Osteoblast (primary cell): ENCODE data around the gene GMCL1. TPM values are rescaled to one million over a fixed set of nuclear protein-coding genes. Genes with fewer than 3 reads are reported as not detected.

ENCODE experiments used
- DNase-seq: peaks from one replicate; pipeline ENCODE4 v3.0.0; 2011; ENCODE audit warnings: low spot score, mixed read lengths; ENCODE audit not compliant: insufficient read length; ENCODE audit errors: missing footprints
- H2AFZ ChIP-seq: 2 replicates; pipeline ENCODE4 v1.6.0; 2011; ENCODE audit warnings: mild to moderate bottlenecking, low read length
- H3K27ac ChIP-seq: 2 replicates; pipeline ENCODE4 v1.5.1; 2011; ENCODE audit warnings: mild to moderate bottlenecking, low read depth, low read length, moderate library complexity
- H3K27me3 ChIP-seq: 2 replicates; pipeline ENCODE4 v1.6.0; 2012; ENCODE audit warnings: mild to moderate bottlenecking, control low read depth, inconsistent platforms, low read length, moderate library complexity; ENCODE audit not compliant: insufficient read depth
- H3K36me3 ChIP-seq: 2 replicates; pipeline ENCODE4 v1.5.1; 2011; ENCODE audit warnings: mild to moderate bottlenecking, low read length, control low read depth, moderate library complexity; ENCODE audit not compliant: insufficient read depth
- H3K4me1 ChIP-seq: 2 replicates; pipeline ENCODE4 v1.5.1; 2011; ENCODE audit warnings: mild to moderate bottlenecking, low read length, control low read depth, moderate library complexity; ENCODE audit not compliant: insufficient read depth
- H3K4me2 ChIP-seq: 2 replicates; pipeline ENCODE4 v1.6.0; 2011; ENCODE audit warnings: mild to moderate bottlenecking, low read length; ENCODE audit not compliant: insufficient read depth
- H3K4me3 ChIP-seq: fragments of 200-600 bp; sonication (generic); 3 replicates; pipeline ENCODE4 v1.5.1; 2012; ENCODE audit warnings: mild to moderate bottlenecking, low read length, inconsistent platforms; ENCODE audit not compliant: insufficient read depth
- H3K79me2 ChIP-seq: 2 replicates; pipeline ENCODE4 v1.6.0; 2012; ENCODE audit warnings: mild to moderate bottlenecking, low read length, control low read depth, inconsistent platforms; ENCODE audit not compliant: insufficient read depth
- H3K9me3 ChIP-seq: 2 replicates; pipeline ENCODE4 v1.5.1; 2011; ENCODE audit warnings: low read depth, low read length, control low read depth
- H4K20me1 ChIP-seq: 2 replicates; pipeline ENCODE4 v1.6.0; 2012; ENCODE audit warnings: mild to moderate bottlenecking, low read length, control low read depth; ENCODE audit not compliant: insufficient read depth
- total RNA-seq: library from RNA; depleted of rRNA; stranded (reverse); fragments of >200 nt; gene quantifications from 2 replicates; pipeline ENCODE4 v1.2.3, GENCODE V29; 2012
- TF ChIP-seq, protein P1 (sequence below): IDR thresholded peaks from 2 replicates; pipeline ENCODE4 v1.5.1; 2011; ENCODE audit warnings: mild to moderate bottlenecking, low read depth, low read length, moderate library complexity; ENCODE audit errors: extremely low read depth

The GMCL1 gene
- total RNA-seq, 1 donor, result 8.7 TPM

DNA sequence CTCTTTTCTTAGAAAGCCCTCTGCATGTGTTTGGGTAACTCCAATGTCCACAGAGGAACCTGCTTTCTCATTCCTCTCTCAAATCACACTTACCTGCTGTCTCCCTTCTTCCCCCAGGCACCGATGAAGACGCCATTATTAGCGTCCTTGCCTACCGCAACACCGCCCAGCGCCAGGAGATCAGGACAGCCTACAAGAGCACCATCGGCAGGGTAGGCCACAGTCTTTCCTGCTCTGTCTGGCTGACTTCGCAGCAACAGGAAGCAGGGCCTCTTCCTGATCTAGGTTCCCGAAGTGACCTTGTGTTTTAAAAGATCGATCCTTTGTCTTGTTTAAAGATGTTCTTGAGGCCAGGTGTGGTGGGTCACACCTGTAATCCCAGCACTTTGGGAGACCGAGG, 25.0 kb upstream of the GMCL1 start:
- Histone ChIP-seq H3K27me3 (no peaks in the 10 kb centered on the region), H3K79me2 (no peaks in the 10 kb centered on the region), H3K4me1 (no peaks in the 10 kb centered on the region), H3K4me3 (no peak overlapping the region), H3K9me3 (no peaks in the 10 kb centered on the region), H2AFZ (no peak overlapping the region), H3K27ac (no peak overlapping the region), H3K36me3 (peaks cover 20% of the 10 kb centered on the region), H3K4me2 (no peak overlapping the region), H4K20me1 (no peaks in the 10 kb centered on the region)
- DNase-seq, result no peak
- TF ChIP-seq, protein P1, sequence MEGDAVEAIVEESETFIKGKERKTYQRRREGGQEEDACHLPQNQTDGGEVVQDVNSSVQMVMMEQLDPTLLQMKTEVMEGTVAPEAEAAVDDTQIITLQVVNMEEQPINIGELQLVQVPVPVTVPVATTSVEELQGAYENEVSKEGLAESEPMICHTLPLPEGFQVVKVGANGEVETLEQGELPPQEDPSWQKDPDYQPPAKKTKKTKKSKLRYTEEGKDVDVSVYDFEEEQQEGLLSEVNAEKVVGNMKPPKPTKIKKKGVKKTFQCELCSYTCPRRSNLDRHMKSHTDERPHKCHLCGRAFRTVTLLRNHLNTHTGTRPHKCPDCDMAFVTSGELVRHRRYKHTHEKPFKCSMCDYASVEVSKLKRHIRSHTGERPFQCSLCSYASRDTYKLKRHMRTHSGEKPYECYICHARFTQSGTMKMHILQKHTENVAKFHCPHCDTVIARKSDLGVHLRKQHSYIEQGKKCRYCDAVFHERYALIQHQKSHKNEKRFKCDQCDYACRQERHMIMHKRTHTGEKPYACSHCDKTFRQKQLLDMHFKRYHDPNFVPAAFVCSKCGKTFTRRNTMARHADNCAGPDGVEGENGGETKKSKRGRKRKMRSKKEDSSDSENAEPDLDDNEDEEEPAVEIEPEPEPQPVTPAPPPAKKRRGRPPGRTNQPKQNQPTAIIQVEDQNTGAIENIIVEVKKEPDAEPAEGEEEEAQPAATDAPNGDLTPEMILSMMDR, result no peak

DNA sequence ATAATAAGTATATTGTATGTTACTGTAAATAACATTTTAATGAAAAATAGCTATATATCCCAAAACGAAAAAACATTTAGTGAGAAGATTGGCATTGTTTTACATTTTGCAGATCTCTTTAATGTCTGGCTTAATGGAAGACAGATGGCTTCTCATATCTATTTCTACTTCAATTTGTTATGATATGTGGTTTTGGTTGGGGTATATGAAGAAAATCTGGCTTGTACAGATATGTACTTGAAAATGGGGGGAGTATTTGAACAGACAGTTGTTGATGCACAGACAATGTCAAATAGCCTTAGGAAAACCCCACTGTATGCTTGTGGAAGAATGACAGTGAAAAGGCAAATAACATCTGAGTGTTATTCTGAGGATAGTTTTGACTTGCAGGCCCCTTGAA, 23.6 kb upstream of the GMCL1 start:
- no peak for DNase-seq
- Histone ChIP-seq H4K20me1 (no peaks in the 10 kb centered on the region), H3K27me3 (no peaks in the 10 kb centered on the region), H2AFZ (no peak overlapping the region), H3K36me3 (peaks cover 29% of the 10 kb centered on the region), H3K27ac (no peak overlapping the region), H3K4me1 (no peaks in the 10 kb centered on the region), H3K79me2 (no peaks in the 10 kb centered on the region), H3K4me3 (no peak overlapping the region), H3K9me3 (no peaks in the 10 kb centered on the region), H3K4me2 (no peak overlapping the region)
- TF ChIP-seq, protein P1, result no peak

DNA sequence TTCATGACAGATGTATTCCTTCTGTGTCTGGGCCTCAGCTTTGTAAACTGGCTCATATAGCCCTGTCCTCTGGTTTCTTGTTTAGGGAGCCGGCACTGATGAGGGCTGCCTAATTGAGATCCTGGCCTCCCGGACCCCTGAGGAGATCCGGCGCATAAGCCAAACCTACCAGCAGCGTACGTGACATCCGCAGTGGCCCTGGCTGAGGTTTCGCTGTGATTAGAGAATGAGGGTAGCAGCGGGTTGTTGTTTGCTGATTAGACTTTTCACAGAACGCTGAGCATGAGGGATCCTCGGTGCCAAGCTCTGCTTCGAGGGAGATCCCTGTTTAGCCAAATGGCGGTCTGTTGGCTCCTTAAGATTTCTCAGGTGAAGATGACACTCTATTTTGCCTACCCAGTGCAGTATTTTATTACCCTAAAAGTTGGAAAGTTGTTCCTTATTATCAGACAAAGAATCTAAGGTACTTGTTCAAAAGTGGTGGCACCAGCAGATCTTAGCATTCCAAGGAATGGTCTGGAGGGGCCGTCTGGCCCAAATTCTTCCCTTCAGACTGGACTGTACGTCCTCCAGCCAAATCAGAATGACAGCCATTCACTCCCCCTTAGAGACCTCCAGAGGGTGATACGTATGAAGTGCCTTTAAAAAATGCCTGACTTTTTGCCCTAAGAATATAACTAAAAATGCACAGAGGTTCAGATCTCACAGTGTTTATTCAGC, 21.5 kb upstream of the GMCL1 start:
- peaks cover 29% of the 10 kb centered on the region for H3K36me3 ChIP-seq
- H2AFZ ChIP-seq, result no peak overlapping the region
- TF ChIP-seq, protein P1, result no peak
- H3K79me2 ChIP-seq, result no peaks in the 10 kb centered on the region
- DNase-seq, result no peak
- no peak overlapping the region for H3K4me3 ChIP-seq
- no peaks in the 10 kb centered on the region for H4K20me1 ChIP-seq
- no peak overlapping the region for H3K27ac ChIP-seq
- H3K9me3 ChIP-seq, result no peaks in the 10 kb centered on the region
- H3K4me2 ChIP-seq, result no peak overlapping the region
- H3K4me1 ChIP-seq, result no peaks in the 10 kb centered on the region
- no peaks in the 10 kb centered on the region for H3K27me3 ChIP-seq

DNA sequence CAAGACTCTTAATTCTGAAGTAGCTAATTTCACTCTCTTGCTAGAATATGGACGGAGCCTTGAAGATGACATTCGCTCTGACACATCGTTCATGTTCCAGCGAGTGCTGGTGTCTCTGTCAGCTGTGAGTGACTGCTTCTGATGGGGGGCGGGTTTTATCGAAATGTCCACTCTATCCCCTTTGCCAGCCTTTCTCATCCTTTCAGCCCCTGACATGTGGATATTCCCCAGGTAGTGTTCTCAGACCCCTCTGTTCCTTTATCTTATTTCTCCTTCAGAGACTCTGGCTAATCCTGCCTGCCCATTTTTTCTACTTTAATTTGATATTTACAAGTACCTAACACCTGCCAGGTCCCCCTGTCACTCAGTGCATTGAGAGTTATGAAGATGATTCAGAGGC, 18.9 kb upstream of the GMCL1 start:
- Histone ChIP-seq H3K4me2 (no peak overlapping the region), H3K79me2 (no peaks in the 10 kb centered on the region), H4K20me1 (no peaks in the 10 kb centered on the region), H3K4me1 (peaks cover under 1% of the 10 kb centered on the region), H3K27ac (no peak overlapping the region), H2AFZ (no peak overlapping the region), H3K9me3 (no peaks in the 10 kb centered on the region), H3K27me3 (no peaks in the 10 kb centered on the region), H3K4me3 (no peak overlapping the region), H3K36me3 (peaks cover 24% of the 10 kb centered on the region)
- TF ChIP-seq, protein P1, result no peak
- no peak for DNase-seq
